IPS-18c (cell line): ENCODE data around the gene HAND1.
A peak's percentile ranks its signal among the peaks of the same experiment; 100 is the strongest.

Experiments
- H3K4me3 ChIP-seq: 2 replicates; pipeline ENCODE4 v1.7.0; 2013; ENCODE audit warnings: low read depth, mild to moderate bottlenecking, low read length, moderate library complexity; ENCODE audit not compliant: insufficient read depth
- H3K9me3 ChIP-seq: one replicate; pipeline ENCODE4 v1.6.1; 2013; ENCODE audit warnings: mild to moderate bottlenecking, low read length, moderate library complexity; ENCODE audit not compliant: control insufficient read depth, insufficient read depth

Gene HAND1

GRCh38 chr5:154483654-154484392, 5.8 kb upstream of the HAND1 start:
- no peak overlapping the region for H3K4me3 ChIP-seq
- peaks cover 2% of the 10 kb centered on the region for H3K9me3 ChIP-seq

GRCh38 chr5:154482528-154483449, 4.8 kb upstream of the HAND1 start:
- Histone ChIP-seq H3K4me3 (0 out of 2 replicates have a peak overlapping the region, but pooled peaks have one; percentile 5), H3K9me3 (peaks cover 2% of the 10 kb centered on the region)

GRCh38 chr5:154481584-154482381, 3.8 kb upstream of the HAND1 start:
- no peak overlapping the region for H3K4me3 ChIP-seq

GRCh38 chr5:154480847-154481246, 2.8 kb upstream of the HAND1 start:
- peaks cover 2% of the 10 kb centered on the region for H3K9me3 ChIP-seq

More at GRCh38 chr5:154481584-154482381, 3.8 kb upstream of the HAND1 start:
- H3K9me3 ChIP-seq: peaks cover 2% of the 10 kb centered on the region

GRCh38 chr5:154479944-154480750, 2.1 kb upstream of the HAND1 start:
- Histone ChIP-seq H3K9me3 (peaks cover 2% of the 10 kb centered on the region), H3K4me3 (peak overlapping the region; percentile 25)

More at GRCh38 chr5:154480847-154481246, 2.8 kb upstream of the HAND1 start:
- no peak overlapping the region for H3K4me3 ChIP-seq

GRCh38 chr5:154479160-154479943, 1.3 kb upstream of the HAND1 start:
- Histone ChIP-seq H3K4me3 (peak overlapping the region; percentile 25), H3K9me3 (peaks cover 2% of the 10 kb centered on the region)

GRCh38 chr5:154478752-154479159, 729 bp upstream of the HAND1 start:
- Histone ChIP-seq H3K4me3 (peak overlapping the region; percentile 25), H3K9me3 (peaks cover 2% of the 10 kb centered on the region)

GRCh38 chr5:154477382-154478223, 424 bp downstream of the HAND1 start:
- Histone ChIP-seq H3K9me3 (peaks cover 2% of the 10 kb centered on the region), H3K4me3 (peak overlapping the region; percentile 58)

GRCh38 chr5:154476354-154477205, 1.4 kb downstream of the HAND1 start:
- Histone ChIP-seq H3K9me3 (peaks cover 2% of the 10 kb centered on the region), H3K4me3 (peak overlapping the region; percentile 29)

GRCh38 chr5:154475591-154476353, 2.3 kb downstream of the HAND1 start:
- peak overlapping the region; percentile 29 for H3K4me3 ChIP-seq
- H3K9me3 ChIP-seq: peaks cover 2% of the 10 kb centered on the region

- peaks cover 2% of the 10 kb centered on the region for H3K9me3 ChIP-seq
- no peak overlapping the region for H3K4me3 ChIP-seq
Observed at GRCh38 chr5:154474396-154475334, 3.4 kb downstream of the HAND1 start.

GRCh38 chr5:154473581-154474283, 4.3 kb downstream of the HAND1 start:
- H3K4me3 ChIP-seq: peak overlapping the region; percentile 34; the same call in 1 of the 2 replicates
- H3K9me3 ChIP-seq: peaks cover 2% of the 10 kb centered on the region
